Endothelial cell (in vitro differentiated cells): ENCODE results near the gene PLVAP. TPM values are rescaled to one million over a fixed set of nuclear protein-coding genes. Genes with fewer than 3 reads are reported as not detected.

Experiments used
- DNase-seq: peaks from one replicate; pipeline ENCODE4 v3.0.0; 2021; ENCODE audit warnings: low spot score
- H3K27ac Mint-ChIP-seq: one replicate; pipeline ENCODE4 v1.8.0; 2021; ENCODE audit warnings: mixed read lengths, inconsistent platforms; ENCODE audit not compliant: unreplicated experiment
- H3K27me3 Mint-ChIP-seq: one replicate; pipeline ENCODE4 v1.8.0; 2021; ENCODE audit warnings: mild to moderate bottlenecking, moderate library complexity, mixed read lengths, inconsistent platforms; ENCODE audit not compliant: unreplicated experiment
- H3K36me3 Mint-ChIP-seq: one replicate; pipeline ENCODE4 v1.8.0; 2021; ENCODE audit warnings: mild to moderate bottlenecking, low read depth, mixed read lengths, inconsistent platforms; ENCODE audit not compliant: unreplicated experiment
- H3K4me1 Mint-ChIP-seq: one replicate; pipeline ENCODE4 v1.8.0; 2021; ENCODE audit warnings: mild to moderate bottlenecking, mixed read lengths, inconsistent platforms; ENCODE audit not compliant: unreplicated experiment
- H3K4me3 Mint-ChIP-seq: one replicate; pipeline ENCODE4 v1.8.0; 2021; ENCODE audit warnings: mild to moderate bottlenecking, mixed read lengths, inconsistent platforms; ENCODE audit not compliant: unreplicated experiment
- H3K9me3 Mint-ChIP-seq: one replicate; pipeline ENCODE4 v1.8.0; 2021; ENCODE audit warnings: mixed read lengths, inconsistent platforms; ENCODE audit not compliant: unreplicated experiment
- total RNA-seq: library from RNA; stranded (reverse); fragmentation: NEBNext Ultra II Directional; extraction: Animal tissue kit (Norgen Biotek cat#: 25700); gene quantifications from one replicate; pipeline ENCODE4 v1.2.1, GENCODE V29; 2021; ENCODE audit not compliant: unreplicated experiment
- TF ChIP-seq, protein P1 (sequence below): fragments of 200-600 bp; sonication (generic); IDR thresholded peaks from one replicate; pipeline ENCODE4 v1.5.0; 2021; ENCODE audit warnings: antibody characterized with exemption; ENCODE audit not compliant: unreplicated experiment

The PLVAP gene
- total RNA-seq, 1 donor from 2014 or later = 1,569 TPM

DNA sequence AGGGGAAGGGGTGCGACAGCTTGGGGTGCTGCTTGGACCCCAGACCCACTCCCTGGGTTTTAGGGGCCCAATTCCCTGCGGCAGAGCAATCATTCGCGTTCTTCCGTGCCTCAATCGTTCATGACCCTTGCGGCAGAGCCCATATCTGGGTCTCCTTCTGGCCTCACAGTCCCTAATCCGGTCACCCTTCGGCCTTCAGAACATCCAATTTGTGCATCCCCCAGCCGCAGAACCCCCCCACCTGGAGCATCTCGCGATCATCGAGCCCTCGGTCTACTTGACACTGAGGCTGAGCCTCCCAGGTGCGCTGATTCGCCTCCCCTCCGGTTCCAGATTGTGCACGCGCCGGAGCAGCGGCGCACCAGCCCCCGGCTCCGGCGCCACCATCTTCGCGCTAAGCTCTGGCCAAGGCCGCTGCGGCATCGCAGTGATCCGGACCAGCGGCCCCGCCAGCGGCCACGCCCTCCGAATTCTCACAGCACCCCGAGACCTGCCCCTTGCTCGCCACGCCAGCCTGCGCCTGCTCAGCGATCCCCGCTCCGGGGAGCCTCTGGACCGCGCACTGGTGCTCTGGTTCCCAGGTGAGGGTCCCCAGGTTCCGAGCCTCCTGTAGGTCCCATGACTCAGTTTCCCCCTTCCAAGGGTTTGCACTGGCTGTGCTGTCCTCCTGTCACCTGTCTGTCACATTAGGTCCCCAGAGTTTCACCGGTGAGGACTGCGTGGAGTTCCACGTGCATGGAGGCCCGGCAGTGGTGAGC lies 39.3 kb downstream of the PLVAP start:
- Mint-ChIP-seq H3K4me1 (peaks cover 11% of the 10 kb centered on the region), H3K27me3 (peaks cover 24% of the 10 kb centered on the region), H3K36me3 (peaks cover 10% of the 10 kb centered on the region), H3K4me3 (peak overlapping the region; percentile 94), H3K27ac (no peak overlapping the region), H3K9me3 (no peaks in the 10 kb centered on the region)
- no peak for DNase-seq
- TF ChIP-seq, protein P1, sequence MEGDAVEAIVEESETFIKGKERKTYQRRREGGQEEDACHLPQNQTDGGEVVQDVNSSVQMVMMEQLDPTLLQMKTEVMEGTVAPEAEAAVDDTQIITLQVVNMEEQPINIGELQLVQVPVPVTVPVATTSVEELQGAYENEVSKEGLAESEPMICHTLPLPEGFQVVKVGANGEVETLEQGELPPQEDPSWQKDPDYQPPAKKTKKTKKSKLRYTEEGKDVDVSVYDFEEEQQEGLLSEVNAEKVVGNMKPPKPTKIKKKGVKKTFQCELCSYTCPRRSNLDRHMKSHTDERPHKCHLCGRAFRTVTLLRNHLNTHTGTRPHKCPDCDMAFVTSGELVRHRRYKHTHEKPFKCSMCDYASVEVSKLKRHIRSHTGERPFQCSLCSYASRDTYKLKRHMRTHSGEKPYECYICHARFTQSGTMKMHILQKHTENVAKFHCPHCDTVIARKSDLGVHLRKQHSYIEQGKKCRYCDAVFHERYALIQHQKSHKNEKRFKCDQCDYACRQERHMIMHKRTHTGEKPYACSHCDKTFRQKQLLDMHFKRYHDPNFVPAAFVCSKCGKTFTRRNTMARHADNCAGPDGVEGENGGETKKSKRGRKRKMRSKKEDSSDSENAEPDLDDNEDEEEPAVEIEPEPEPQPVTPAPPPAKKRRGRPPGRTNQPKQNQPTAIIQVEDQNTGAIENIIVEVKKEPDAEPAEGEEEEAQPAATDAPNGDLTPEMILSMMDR = no peak

DNA sequence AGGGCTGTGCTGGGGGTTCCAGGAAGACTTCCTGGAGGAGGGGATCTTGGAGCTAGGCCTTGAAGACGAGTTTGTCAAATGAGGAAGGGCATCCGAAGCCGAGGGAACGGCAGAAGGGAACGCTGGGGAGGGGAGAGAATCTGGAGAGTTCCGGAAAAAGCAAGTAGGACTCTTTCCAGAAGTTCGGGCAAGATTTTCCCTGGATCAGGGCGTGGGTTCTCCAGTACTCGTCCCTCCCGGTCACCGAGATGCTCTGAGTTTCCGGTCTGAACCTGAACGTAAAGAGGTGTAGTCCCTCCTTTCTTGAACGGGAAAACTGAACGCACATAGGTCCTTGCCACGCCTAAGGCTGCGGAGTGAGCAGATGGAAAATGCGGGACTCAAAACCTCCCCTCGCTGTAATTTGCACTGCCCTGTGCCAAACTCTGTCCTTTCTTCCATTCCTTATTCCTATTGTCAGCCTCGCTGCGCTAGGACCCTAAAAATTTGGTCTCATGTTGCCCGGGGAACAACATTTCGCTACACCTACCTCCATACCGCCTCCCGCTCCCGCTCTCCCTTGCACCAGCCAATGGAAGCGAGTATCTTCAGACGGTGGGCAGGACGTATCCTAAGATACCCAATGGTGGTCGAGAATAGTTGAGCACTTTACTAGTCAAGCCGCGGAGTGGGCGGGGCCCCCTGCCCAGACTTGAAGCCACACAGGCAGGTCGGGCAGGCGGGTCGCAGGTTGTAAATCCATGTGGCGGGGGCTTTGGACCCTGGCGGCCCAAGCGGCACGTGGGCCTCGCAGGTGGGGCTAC lies 40.1 kb downstream of the PLVAP start, which contains the start of gene GTPBP3:
GTPBP3 (plus strand) TSS at position 682 of the 803 bp plus-strand sequence; CDS start at position 741, 59 bp downstream.
- DNase-seq = peak; percentile 92
- no peaks in the 10 kb centered on the region for H3K9me3 Mint-ChIP-seq
- peaks cover 14% of the 10 kb centered on the region for H3K36me3 Mint-ChIP-seq
- peak within 1 kb of the TSS; percentile 94 for H3K4me3 Mint-ChIP-seq
- H3K27me3 Mint-ChIP-seq = peaks cover 27% of the 10 kb centered on the region
- TF ChIP-seq, protein P1 = no peak
- peak within 1 kb of the TSS; percentile 95 for H3K27ac Mint-ChIP-seq
- H3K4me1 Mint-ChIP-seq = peaks cover 11% of the 10 kb centered on the region

DNA sequence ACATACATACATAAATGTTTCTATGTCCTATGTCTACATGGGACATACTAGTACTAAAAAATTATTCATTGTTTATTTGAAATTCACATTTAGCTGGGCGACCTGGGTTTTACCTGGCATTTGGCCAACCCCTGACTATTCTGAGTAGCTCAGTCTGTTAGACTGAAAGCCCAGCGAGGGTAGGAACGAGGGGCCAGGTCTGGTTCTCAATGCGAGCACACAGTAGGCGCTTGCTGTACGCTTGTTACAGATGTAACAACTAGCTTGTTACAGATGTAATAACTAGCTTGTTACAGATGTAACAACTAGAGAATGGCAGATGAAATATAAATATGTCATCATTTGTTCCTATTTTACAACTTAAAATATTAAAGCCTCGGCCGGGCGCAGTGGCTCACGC lies 41.6 kb downstream of the PLVAP start:
- H3K4me3 Mint-ChIP-seq = no peak overlapping the region
- DNase-seq = no peak
- peaks cover 11% of the 10 kb centered on the region for H3K4me1 Mint-ChIP-seq
- peaks cover 15% of the 10 kb centered on the region for H3K36me3 Mint-ChIP-seq
- no peak overlapping the region for H3K27ac Mint-ChIP-seq
- TF ChIP-seq, protein P1 = no peak
- peaks cover 25% of the 10 kb centered on the region for H3K27me3 Mint-ChIP-seq
- H3K9me3 Mint-ChIP-seq = no peaks in the 10 kb centered on the region

DNA sequence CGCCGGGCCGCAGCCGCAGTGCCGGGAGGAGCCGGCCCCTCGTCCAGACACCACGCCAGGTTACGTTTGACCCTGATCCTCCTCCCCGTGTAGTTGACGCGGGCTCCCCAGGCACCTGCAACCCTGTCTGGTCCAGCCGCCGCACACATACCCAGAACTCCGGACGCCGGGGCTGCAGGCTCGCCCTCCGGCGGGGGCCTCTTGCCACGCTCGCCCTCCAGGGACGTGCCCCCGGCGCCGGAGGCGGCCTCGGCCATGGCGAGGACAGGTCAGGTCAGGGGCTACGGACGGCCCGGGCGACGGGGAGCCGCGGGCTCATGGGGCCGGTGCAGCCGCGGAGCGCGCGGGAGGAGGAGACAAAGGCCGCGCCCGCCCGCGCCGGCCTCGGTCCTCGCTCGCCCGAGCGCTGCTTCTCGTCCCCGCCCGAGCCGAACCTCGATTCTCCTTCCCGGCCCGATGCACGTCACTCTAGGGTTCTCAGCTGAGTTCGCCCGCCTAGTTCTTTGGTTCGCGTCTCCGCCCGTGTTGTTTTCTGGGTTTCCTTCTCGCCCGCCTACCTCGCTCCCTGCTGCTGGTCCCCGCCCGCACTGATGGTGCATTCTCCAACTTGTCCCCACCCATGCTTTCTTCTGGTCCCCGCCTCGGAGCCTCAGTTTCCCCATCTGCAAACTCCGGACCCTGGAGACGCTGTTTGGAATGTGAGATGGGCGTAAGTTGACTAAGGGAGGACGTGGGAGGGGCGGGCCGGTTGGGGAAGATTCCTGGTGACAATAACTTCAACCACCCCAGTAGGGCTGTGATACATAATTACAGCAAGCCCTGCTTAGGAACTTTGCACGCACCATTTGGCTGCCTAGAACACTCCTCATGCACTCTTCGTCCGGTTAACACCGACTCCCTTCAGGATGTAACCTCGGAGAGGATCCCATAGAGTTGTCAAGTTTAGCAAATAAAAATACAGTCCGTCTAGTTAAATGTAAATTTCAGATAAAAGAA lies 42.4 kb downstream of the PLVAP start, which contains the start of gene ANO8:
ANO8 (minus strand) TSS at position 442 of the 996 bp plus-strand sequence; CDS start at position 257, 185 bp downstream.
- peak; percentile 92 for DNase-seq
- Mint-ChIP-seq H3K4me1 (peaks cover 11% of the 10 kb centered on the region), H3K27ac (peak within 1 kb of the TSS; percentile 83), H3K4me3 (peak within 1 kb of the TSS; percentile 93), H3K9me3 (no peaks in the 10 kb centered on the region), H3K27me3 (peaks cover 25% of the 10 kb centered on the region), H3K36me3 (peaks cover 17% of the 10 kb centered on the region)
- TF ChIP-seq, protein P1 = no peak
